ENCODE measurements around the gene METTL26.

DNA sequence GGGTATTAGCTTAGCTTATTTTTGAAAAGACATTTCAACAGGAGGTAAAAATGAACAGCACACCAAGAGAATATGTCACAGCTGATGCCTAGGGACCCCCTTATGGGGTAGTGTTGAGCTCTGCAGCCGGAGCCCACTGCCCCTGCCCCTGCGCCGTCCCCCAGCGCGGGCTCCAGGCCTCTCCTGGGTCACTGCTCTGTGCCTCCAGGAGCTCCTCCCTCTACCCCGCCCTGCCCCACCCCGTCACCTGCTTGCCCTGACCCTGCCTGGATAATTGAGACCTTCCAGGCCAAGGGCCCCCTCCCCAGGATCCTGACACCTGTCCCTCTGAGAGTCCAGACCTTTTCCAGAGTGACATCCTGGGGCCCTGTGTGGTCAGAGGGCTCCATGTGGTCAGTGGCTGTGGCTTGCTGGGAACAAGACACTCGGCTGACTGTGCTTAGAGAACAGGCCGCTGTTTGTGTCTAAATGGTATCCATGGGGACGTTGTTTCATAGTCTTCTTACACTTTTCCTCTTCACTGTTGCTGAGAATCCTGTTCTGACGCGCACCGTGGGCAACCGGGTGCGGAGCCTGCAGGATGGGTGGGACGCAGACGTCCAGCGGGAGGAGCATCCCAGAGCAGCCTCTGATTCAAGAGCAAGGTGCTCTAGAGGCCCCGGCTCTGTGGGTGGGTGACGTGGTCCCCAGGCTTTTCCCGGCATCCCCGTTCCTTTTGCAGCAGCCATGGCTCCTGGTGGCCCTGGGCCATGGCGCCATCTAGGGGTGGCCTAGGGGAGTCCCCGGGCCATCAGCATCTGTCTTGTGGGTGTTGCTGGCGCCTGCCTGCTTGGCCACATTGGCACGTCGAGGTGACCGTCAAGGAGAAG lies 25.4 kb downstream of the METTL26 start:
- TF ChIP-seq, protein P1, sequence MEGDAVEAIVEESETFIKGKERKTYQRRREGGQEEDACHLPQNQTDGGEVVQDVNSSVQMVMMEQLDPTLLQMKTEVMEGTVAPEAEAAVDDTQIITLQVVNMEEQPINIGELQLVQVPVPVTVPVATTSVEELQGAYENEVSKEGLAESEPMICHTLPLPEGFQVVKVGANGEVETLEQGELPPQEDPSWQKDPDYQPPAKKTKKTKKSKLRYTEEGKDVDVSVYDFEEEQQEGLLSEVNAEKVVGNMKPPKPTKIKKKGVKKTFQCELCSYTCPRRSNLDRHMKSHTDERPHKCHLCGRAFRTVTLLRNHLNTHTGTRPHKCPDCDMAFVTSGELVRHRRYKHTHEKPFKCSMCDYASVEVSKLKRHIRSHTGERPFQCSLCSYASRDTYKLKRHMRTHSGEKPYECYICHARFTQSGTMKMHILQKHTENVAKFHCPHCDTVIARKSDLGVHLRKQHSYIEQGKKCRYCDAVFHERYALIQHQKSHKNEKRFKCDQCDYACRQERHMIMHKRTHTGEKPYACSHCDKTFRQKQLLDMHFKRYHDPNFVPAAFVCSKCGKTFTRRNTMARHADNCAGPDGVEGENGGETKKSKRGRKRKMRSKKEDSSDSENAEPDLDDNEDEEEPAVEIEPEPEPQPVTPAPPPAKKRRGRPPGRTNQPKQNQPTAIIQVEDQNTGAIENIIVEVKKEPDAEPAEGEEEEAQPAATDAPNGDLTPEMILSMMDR (conservative IDR thresholded peaks at IDR 0.05 in 1 of 2, IDR thresholded peaks at IDR 0.05 in 1 of 2; ENCODE audit: extremely low read depth in 1 of 2, insufficient read depth in 1 of 2, low read depth in 1 of 2, low read length in 2 of 2), result peak; percentile 84 to 97
- TF ChIP-seq EZH2 (IDR thresholded peaks at IDR 0.05; ENCODE audit: borderline replicate concordance, low read length), result no peak
